Hepatocyte (in vitro differentiated cells): ENCODE measurements around the gene DLL1. TPM values are rescaled to one million over a fixed set of nuclear protein-coding genes. Genes with fewer than 3 reads are reported as not detected.

ENCODE experiments used
- DNase-seq: peaks from one replicate; pipeline ENCODE4 v3.0.0-alpha.2; 2016; ENCODE audit warnings: low spot score
- H2AFZ ChIP-seq: fragments of 200-600 bp; sonication (generic); 2 replicates; pipeline ENCODE4 v1.6.0; 2016; ENCODE audit warnings: antibody characterized with exemption, mild to moderate bottlenecking
- H3K27ac ChIP-seq: fragments of 200-600 bp; sonication (generic); 2 replicates; pipeline ENCODE4 v1.5.1; 2016; ENCODE audit warnings: mild to moderate bottlenecking
- H3K27me3 ChIP-seq: fragments of 200-600 bp; sonication (generic); 2 replicates; pipeline ENCODE4 v1.6.1; 2016
- H3K36me3 ChIP-seq: fragments of 200-600 bp; sonication (generic); replicated peaks from 2 replicates; pipeline ENCODE4 v1.5.1; 2016; ENCODE audit warnings: low read depth; ENCODE audit not compliant: insufficient read depth
- H3K4me1 ChIP-seq: fragments of 200-600 bp; sonication (generic); 2 replicates; pipeline ENCODE4 v1.5.1; 2016; ENCODE audit warnings: mild to moderate bottlenecking, moderate library complexity; ENCODE audit not compliant: insufficient read depth
- H3K4me2 ChIP-seq: fragments of 200-600 bp; sonication (generic); 2 replicates; pipeline ENCODE4 v1.6.0; 2016
- H3K4me3 ChIP-seq: fragments of 200-600 bp; sonication (generic); 2 replicates; pipeline ENCODE4 v1.5.1; 2016; ENCODE audit warnings: mild to moderate bottlenecking
- H3K79me2 ChIP-seq: fragments of 200-600 bp; sonication (generic); 2 replicates; pipeline ENCODE4 v1.6.0; 2017; ENCODE audit warnings: mild to moderate bottlenecking
- H3K9me2 ChIP-seq: fragments of 200-600 bp; sonication (generic); replicated peaks from 2 replicates; pipeline ENCODE4 v1.6.0; 2017; ENCODE audit warnings: mild to moderate bottlenecking; ENCODE audit not compliant: insufficient read depth
- H3K9me3 ChIP-seq: fragments of 200-600 bp; sonication (generic); 2 replicates; pipeline ENCODE4 v1.5.1; 2016; ENCODE audit warnings: low read depth, mild to moderate bottlenecking
- H4K20me1 ChIP-seq: fragments of 200-600 bp; sonication (generic); 2 replicates; pipeline ENCODE4 v1.6.0; 2016; ENCODE audit warnings: mild to moderate bottlenecking; ENCODE audit not compliant: insufficient read depth, poor library complexity, severe bottlenecking
- EZH2 ChIP-seq: fragments of 200-600 bp; sonication (generic); IDR thresholded peaks from 2 replicates; pipeline ENCODE4 v1.6.1; 2016; ENCODE audit warnings: antibody characterized with exemption, mild to moderate bottlenecking, borderline replicate concordance
- EZH2phosphoT487 ChIP-seq: fragments of 200-600 bp; sonication (generic); IDR thresholded peaks from one replicate; pipeline ENCODE4 v1.6.1; 2018; ENCODE audit warnings: antibody characterized with exemption, mild to moderate bottlenecking, low read depth, moderate library complexity; ENCODE audit not compliant: unreplicated experiment, severe bottlenecking
- WGBS: methylation state at CpG from one replicate; pipeline ENCODE4 v1.1.6; 2016; ENCODE audit warnings: low lambda C conversion rate; ENCODE audit errors: missing lambda C conversion rate; 5-methylcytosine and 5-hydroxymethylcytosine counted together
- polyA plus RNA-seq: library from polyadenylated mRNA; unstranded; fragments of >200 nt; fragmentation: Nextera tagmentation; extraction: Ambion mirVana; gene quantifications from 2 replicates; pipeline ENCODE4 v1.2.1, GENCODE V29; 2016
- total RNA-seq: library from RNA; depleted of rRNA; stranded (reverse); fragments of >200 nt; gene quantifications from 2 replicates; pipeline ENCODE4 v1.2.3, GENCODE V29; 2014
- TF ChIP-seq, protein P1 (sequence below): fragments of 200-600 bp; sonication (generic); IDR thresholded peaks from 2 replicates; pipeline ENCODE4 v1.5.1; 2016; ENCODE audit warnings: antibody characterized with exemption, mild to moderate bottlenecking; ENCODE audit not compliant: poor library complexity

Gene DLL1
- total and polyA plus RNA-seq, 2 experiments from 2014 or later, result 3.1 to 3.3 TPM

DNA sequence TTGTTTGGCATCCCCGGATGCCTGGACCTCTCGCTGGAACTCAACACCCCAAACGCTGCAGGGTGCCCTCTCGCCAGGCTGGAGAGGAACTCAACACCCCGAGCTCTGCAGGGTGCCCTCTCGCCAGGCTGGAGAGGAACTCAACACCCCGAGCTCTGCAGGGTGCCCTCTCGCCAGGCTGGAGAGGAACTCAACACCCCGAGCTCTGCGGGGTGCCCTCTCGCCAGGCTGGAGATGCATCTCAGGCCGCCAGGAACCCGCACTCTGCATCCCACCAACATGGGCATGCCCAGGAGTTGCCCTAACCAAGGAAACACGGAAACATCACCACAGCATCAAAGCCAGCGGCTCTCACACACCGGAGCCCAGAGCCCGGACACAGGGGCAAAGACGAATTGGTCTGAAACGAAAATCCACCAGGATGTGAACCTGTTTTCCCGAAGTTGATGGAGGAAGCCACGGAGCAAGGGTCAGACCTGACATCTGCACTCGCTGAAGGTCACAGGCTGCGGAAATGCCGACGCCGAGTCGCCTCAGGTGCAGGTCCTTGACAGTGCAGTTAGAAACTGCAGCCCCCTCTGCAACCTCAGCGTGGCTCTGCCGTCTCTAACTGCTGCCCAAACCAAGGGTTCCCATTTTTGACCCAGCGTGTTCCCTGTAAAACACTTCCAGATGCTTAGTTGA, 37.5 kb downstream of the DLL1 start:
- Histone ChIP-seq H3K9me2 (no peaks in the 10 kb centered on the region), H3K27ac (no peak overlapping the region), H3K9me3 (no peaks in the 10 kb centered on the region), H3K79me2 (no peaks in the 10 kb centered on the region), H4K20me1 (no peaks in the 10 kb centered on the region), H2AFZ (no peak overlapping the region), H3K4me1 (no peaks in the 10 kb centered on the region), H3K4me3 (no peak overlapping the region), H3K36me3 (no peaks in the 10 kb centered on the region), H3K27me3 (no peaks in the 10 kb centered on the region), H3K4me2 (no peak overlapping the region)
- TF ChIP-seq, protein P1, sequence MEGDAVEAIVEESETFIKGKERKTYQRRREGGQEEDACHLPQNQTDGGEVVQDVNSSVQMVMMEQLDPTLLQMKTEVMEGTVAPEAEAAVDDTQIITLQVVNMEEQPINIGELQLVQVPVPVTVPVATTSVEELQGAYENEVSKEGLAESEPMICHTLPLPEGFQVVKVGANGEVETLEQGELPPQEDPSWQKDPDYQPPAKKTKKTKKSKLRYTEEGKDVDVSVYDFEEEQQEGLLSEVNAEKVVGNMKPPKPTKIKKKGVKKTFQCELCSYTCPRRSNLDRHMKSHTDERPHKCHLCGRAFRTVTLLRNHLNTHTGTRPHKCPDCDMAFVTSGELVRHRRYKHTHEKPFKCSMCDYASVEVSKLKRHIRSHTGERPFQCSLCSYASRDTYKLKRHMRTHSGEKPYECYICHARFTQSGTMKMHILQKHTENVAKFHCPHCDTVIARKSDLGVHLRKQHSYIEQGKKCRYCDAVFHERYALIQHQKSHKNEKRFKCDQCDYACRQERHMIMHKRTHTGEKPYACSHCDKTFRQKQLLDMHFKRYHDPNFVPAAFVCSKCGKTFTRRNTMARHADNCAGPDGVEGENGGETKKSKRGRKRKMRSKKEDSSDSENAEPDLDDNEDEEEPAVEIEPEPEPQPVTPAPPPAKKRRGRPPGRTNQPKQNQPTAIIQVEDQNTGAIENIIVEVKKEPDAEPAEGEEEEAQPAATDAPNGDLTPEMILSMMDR, result no peak
- TF ChIP-seq EZH2phosphoT487 (no peak), EZH2 (no peak)
- 88% methylated on average over 29 of the region's 30 CpGs for WGBS
- no peak for DNase-seq

DNA sequence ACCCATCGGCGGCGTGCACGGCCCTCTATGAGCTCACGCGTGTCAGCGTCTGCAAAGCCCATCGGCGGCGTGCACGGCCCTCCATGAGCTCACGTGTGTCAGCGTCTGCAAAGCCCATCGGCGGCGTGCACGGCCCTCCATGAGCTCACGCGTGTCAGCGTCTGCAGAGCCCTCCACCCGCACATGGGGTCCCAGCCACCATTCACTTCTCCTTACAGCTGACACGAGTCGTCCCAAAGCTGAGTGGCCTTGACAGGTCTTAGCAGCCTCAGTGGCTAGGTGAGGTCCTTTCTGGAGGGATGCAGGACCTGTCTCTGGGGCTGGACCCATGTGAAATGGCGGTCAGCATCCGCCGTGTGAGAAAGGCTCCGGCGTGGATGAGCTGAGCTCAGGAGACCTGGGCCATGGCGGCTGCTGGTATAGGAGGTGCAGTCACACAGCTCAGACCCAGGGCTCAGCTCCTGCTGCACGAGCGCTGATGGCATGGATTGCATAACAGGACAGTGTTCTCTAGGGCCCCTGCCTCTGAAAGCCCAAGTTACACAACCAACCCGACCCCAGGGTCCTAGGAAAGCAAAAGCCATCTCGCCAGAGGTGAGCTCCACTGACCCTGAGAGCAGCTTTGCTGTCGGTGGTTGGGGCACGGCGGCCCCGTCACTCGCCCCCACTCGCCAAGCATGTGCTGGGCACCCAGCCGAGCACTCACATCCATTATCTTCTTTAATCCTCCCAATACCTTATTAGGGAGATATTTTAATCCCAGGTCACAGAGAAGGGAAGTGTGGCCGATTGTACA, 38.9 kb downstream of the DLL1 start:
- TF ChIP-seq EZH2 (no peak), EZH2phosphoT487 (no peak)
- TF ChIP-seq, protein P1, result no peak
- H3K4me2 ChIP-seq, result no peak overlapping the region
- H4K20me1 ChIP-seq, result no peaks in the 10 kb centered on the region
- no peaks in the 10 kb centered on the region for H3K9me2 ChIP-seq
- no peaks in the 10 kb centered on the region for H3K27me3 ChIP-seq
- no peak for DNase-seq
- H3K9me3 ChIP-seq, result no peaks in the 10 kb centered on the region
- H3K4me3 ChIP-seq, result no peak overlapping the region
- H2AFZ ChIP-seq, result no peak overlapping the region
- no peaks in the 10 kb centered on the region for H3K4me1 ChIP-seq
- 91% methylated on average over 38 of the region's 41 CpGs for WGBS
- no peaks in the 10 kb centered on the region for H3K36me3 ChIP-seq
- H3K27ac ChIP-seq, result no peak overlapping the region
- no peaks in the 10 kb centered on the region for H3K79me2 ChIP-seq

DNA sequence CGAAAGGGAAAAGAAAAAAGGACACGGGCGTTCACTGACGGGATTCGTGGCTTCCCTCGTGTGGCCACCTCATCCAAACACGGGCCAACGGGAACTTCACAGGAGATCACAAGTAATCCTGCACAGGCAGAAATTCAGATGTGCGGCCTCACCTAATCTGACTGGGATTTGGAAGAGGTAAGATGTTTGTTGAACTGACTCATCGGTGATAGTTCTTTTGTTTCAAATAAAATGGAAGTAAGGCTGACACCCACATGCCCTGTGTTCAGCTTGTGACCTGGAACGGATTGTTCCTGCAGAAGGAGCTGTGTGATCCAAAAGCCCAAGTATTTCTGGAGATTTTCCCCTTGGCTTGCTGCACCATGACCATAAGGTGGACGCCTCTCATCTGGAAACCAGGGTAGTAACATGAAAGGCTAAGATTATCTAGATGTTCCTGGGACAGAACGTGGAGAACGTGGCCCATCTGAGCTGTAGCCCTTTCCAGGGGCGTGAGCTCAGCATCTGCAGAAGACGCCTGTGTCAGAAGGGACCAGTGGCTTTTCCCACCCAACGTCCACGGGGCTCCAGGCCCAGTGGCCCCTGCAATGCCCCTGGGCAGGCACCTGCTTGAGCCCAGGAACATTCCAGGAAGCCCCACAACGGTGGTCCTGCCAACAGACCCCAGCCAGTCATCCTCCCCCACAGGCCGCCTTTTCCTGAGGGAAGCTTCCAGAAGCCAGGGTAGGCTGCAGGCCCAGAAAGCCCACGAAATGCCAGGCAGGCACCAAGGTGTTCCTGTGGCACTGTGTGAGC, 39.7 kb downstream of the DLL1 start:
- H3K4me2 ChIP-seq, result no peak overlapping the region
- no peak overlapping the region for H2AFZ ChIP-seq
- H3K9me2 ChIP-seq, result no peaks in the 10 kb centered on the region
- no peak overlapping the region for H3K4me3 ChIP-seq
- no peak overlapping the region for H3K27ac ChIP-seq
- no peak for DNase-seq
- no peak for TF ChIP-seq EZH2phosphoT487
- TF ChIP-seq, protein P1, result no peak
- TF ChIP-seq EZH2, result no peak
- 85% methylated on average over 21 of the region's 21 CpGs for WGBS
- H3K79me2 ChIP-seq, result no peaks in the 10 kb centered on the region
- no peaks in the 10 kb centered on the region for H3K9me3 ChIP-seq
- H3K27me3 ChIP-seq, result no peaks in the 10 kb centered on the region
- no peaks in the 10 kb centered on the region for H3K36me3 ChIP-seq
- H3K4me1 ChIP-seq, result no peaks in the 10 kb centered on the region
- no peaks in the 10 kb centered on the region for H4K20me1 ChIP-seq
